Karpas-422 (cell line): ENCODE data around the gene RAI2. TPM values are rescaled to one million over a fixed set of nuclear protein-coding genes. Genes with fewer than 3 reads are reported as not detected.

Experiments used
- DNase-seq: peaks from one replicate; pipeline ENCODE4 v3.0.0-alpha.2; 2015
- H2AFZ ChIP-seq: fragments of 200-600 bp; sonication (generic); 2 replicates; pipeline ENCODE4 v1.6.1; 2014; ENCODE audit warnings: antibody characterized with exemption, low read length, mixed read lengths
- H3K27ac ChIP-seq: fragments of 200-600 bp; sonication (generic); 2 replicates; pipeline ENCODE4 v1.5.1; 2014; ENCODE audit warnings: mild to moderate bottlenecking, low read length, moderate library complexity
- H3K27me3 ChIP-seq: fragments of 200-600 bp; sonication (generic); 2 replicates; pipeline ENCODE4 v1.6.1; 2014; ENCODE audit warnings: low read length, mixed read lengths
- H3K36me3 ChIP-seq: fragments of 200-600 bp; sonication (generic); 2 replicates; pipeline ENCODE4 v1.6.1; 2014; ENCODE audit warnings: low read length, mixed read lengths; ENCODE audit not compliant: insufficient read depth
- H3K4me1 ChIP-seq: fragments of 200-600 bp; sonication (generic); 2 replicates; pipeline ENCODE4 v1.6.1; 2014; ENCODE audit warnings: mild to moderate bottlenecking, low read length, mixed read lengths
- H3K4me2 ChIP-seq: fragments of 200-600 bp; sonication (generic); 2 replicates; pipeline ENCODE4 v1.6.1; 2014; ENCODE audit warnings: low read length, low read depth, mild to moderate bottlenecking; ENCODE audit not compliant: poor library complexity, severe bottlenecking
- H3K4me3 ChIP-seq: fragments of 200-600 bp; sonication (generic); 2 replicates; pipeline ENCODE4 v1.5.1; 2014; ENCODE audit warnings: mild to moderate bottlenecking, antibody characterized with exemption, low read length, mixed read lengths
- H3K79me2 ChIP-seq: fragments of 200-600 bp; sonication (generic); 2 replicates; pipeline ENCODE4 v1.6.1; 2014; ENCODE audit warnings: mild to moderate bottlenecking, low read length, mixed read lengths
- H3K9ac ChIP-seq: fragments of 200-600 bp; sonication (generic); 2 replicates; pipeline ENCODE4 v1.6.0; 2014; ENCODE audit warnings: low read length
- H3K9me2 ChIP-seq: fragments of 200-600 bp; sonication (generic), shearing (Covaris generic); replicated peaks from 2 replicates; pipeline ENCODE4 v1.6.0; 2014; ENCODE audit warnings: mild to moderate bottlenecking, low read length, moderate library complexity; ENCODE audit not compliant: insufficient read depth
- H3K9me3 ChIP-seq: fragments of 300-700, 200-600 bp; sonication (generic); 2 replicates; pipeline ENCODE4 v1.6.1; 2014; ENCODE audit warnings: low read length, mixed read lengths
- H4K20me1 ChIP-seq: fragments of 200-600 bp; sonication (generic); 2 replicates; pipeline ENCODE4 v1.6.1; 2014; ENCODE audit warnings: mild to moderate bottlenecking, antibody characterized with exemption, low read length, low read depth; ENCODE audit not compliant: insufficient read depth
- total RNA-seq: library from RNA; depleted of rRNA; stranded (reverse); fragments of >200 nt; shearing (Covaris generic); gene quantifications from 2 replicates; pipeline ENCODE4 v1.2.3, GENCODE V29; 2014; ENCODE audit warnings: low replicate concordance

The RAI2 gene
- total RNA-seq, 1 experiment from 2014 or later, result not detected

- no peak overlapping the region for H2AFZ ChIP-seq
- H3K9me3 ChIP-seq, result no peaks in the 10 kb centered on the region
- H3K27ac ChIP-seq, result no peak overlapping the region
- no peaks in the 10 kb centered on the region for H3K9me2 ChIP-seq
- no peak overlapping the region for H3K4me2 ChIP-seq
- no peaks in the 10 kb centered on the region for H3K79me2 ChIP-seq
- H3K27me3 ChIP-seq, result no peaks in the 10 kb centered on the region
- H3K4me3 ChIP-seq, result no peak overlapping the region
- no peaks in the 10 kb centered on the region for H3K36me3 ChIP-seq
- H4K20me1 ChIP-seq, result no peaks in the 10 kb centered on the region
- H3K9ac ChIP-seq, result no peak overlapping the region
- no peak for DNase-seq
- H3K4me1 ChIP-seq, result no peaks in the 10 kb centered on the region
Observed at GRCh38 chrX:17809984-17810383, 51.1 kb downstream of the RAI2 start.

DNA sequence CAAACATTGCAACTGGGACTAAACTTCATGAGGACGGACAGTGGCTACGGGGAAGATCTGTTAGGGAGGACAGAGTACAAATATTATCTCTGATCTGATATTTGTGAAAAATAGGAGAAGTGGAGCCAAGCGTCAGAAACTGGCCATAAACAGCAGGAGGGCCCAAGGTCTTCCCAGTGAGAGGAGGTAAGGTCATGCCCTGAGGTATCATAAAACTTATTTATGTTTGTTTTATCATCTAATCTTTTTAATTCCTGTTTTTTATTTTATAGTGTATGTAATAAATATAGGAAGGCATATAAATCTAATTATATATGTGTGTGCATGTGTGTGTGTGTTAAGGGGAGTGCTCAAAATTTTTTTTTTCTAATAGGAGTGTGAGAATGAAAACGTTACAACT is 51.8 kb downstream of the RAI2 start:
- Histone ChIP-seq H3K27ac (no peak overlapping the region), H4K20me1 (no peaks in the 10 kb centered on the region), H3K36me3 (no peaks in the 10 kb centered on the region), H3K9me2 (no peaks in the 10 kb centered on the region), H3K4me3 (no peak overlapping the region), H3K9ac (no peak overlapping the region), H3K9me3 (no peaks in the 10 kb centered on the region), H3K4me2 (no peak overlapping the region), H2AFZ (no peak overlapping the region), H3K4me1 (no peaks in the 10 kb centered on the region), H3K79me2 (no peaks in the 10 kb centered on the region), H3K27me3 (no peaks in the 10 kb centered on the region)
- no peak for DNase-seq

- no peaks in the 10 kb centered on the region for H3K9me2 ChIP-seq
- H3K27ac ChIP-seq, result no peak overlapping the region
- H3K9ac ChIP-seq, result no peak overlapping the region
- no peaks in the 10 kb centered on the region for H3K4me1 ChIP-seq
- no peak overlapping the region for H3K4me2 ChIP-seq
- H3K4me3 ChIP-seq, result no peak overlapping the region
- H3K9me3 ChIP-seq, result no peaks in the 10 kb centered on the region
- H3K79me2 ChIP-seq, result no peaks in the 10 kb centered on the region
- H3K36me3 ChIP-seq, result no peaks in the 10 kb centered on the region
- no peaks in the 10 kb centered on the region for H4K20me1 ChIP-seq
- no peaks in the 10 kb centered on the region for H3K27me3 ChIP-seq
- DNase-seq, result no peak
- no peak overlapping the region for H2AFZ ChIP-seq
Observed at GRCh38 chrX:17805120-17805519, 56.0 kb downstream of the RAI2 start.

GRCh38 chrX:17803449-17803848 is 57.6 kb downstream of the RAI2 start:
- Histone ChIP-seq H3K27me3 (no peaks in the 10 kb centered on the region), H2AFZ (no peak overlapping the region), H3K79me2 (no peaks in the 10 kb centered on the region), H3K4me2 (no peak overlapping the region), H3K9ac (no peak overlapping the region), H4K20me1 (no peaks in the 10 kb centered on the region), H3K9me2 (no peaks in the 10 kb centered on the region), H3K9me3 (no peaks in the 10 kb centered on the region), H3K27ac (no peak overlapping the region), H3K4me1 (no peaks in the 10 kb centered on the region), H3K36me3 (no peaks in the 10 kb centered on the region), H3K4me3 (no peak overlapping the region)
- no peak for DNase-seq

DNA sequence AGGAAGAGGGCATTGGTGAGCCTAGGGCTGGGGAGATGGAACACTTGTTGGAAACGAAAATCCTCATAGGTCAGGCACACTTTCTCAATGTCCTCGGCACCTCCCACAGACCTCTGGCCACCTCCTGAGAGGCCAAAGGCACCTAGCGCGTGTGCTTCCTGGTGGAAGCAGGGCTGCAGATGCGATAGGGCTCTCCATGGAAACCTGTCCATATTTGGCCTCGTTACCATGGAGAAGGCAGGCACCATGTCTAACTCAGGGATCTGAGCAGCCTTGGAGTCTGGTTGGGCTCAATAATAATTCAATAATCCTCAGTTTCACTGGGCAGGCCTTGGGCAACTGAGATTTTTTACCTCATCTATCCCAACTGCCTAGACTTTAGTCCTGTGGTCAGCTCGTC is 58.3 kb downstream of the RAI2 start:
- no peak overlapping the region for H3K9ac ChIP-seq
- H3K79me2 ChIP-seq, result no peaks in the 10 kb centered on the region
- H3K4me1 ChIP-seq, result no peaks in the 10 kb centered on the region
- DNase-seq, result no peak
- no peaks in the 10 kb centered on the region for H3K9me3 ChIP-seq
- no peaks in the 10 kb centered on the region for H3K27me3 ChIP-seq
- H3K9me2 ChIP-seq, result no peaks in the 10 kb centered on the region
- no peak overlapping the region for H3K27ac ChIP-seq
- H2AFZ ChIP-seq, result no peak overlapping the region
- H4K20me1 ChIP-seq, result no peaks in the 10 kb centered on the region
- H3K4me3 ChIP-seq, result no peak overlapping the region
- no peaks in the 10 kb centered on the region for H3K36me3 ChIP-seq
- no peak overlapping the region for H3K4me2 ChIP-seq

DNA sequence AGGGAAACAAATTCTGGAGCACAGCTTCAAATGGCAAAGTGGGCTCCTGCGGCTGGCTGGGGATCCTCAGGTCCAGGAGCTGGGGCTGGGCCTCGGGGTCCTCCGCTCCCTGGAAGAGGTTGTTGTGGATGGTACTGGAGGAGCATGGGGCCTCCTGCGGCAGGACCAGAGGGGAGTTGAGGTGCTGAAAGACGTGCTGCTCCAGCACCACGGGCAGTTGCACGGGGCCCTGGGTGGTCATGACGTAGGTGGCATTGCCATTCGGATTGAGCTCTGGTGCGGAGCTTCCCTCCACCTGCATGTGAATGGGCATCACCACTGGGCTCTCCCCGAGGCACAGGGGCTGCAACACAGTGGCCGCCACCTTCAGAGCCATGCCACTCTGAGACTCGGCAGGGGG is 59.7 kb downstream of the RAI2 start:
- Histone ChIP-seq H3K79me2 (no peaks in the 10 kb centered on the region), H3K4me2 (no peak overlapping the region), H3K36me3 (no peaks in the 10 kb centered on the region), H3K9me2 (no peaks in the 10 kb centered on the region), H3K4me1 (no peaks in the 10 kb centered on the region), H3K9me3 (no peaks in the 10 kb centered on the region), H4K20me1 (no peaks in the 10 kb centered on the region), H3K9ac (no peak overlapping the region), H3K27ac (no peak overlapping the region), H3K27me3 (no peaks in the 10 kb centered on the region), H2AFZ (no peak overlapping the region), H3K4me3 (no peak overlapping the region)
- no peak for DNase-seq

DNA sequence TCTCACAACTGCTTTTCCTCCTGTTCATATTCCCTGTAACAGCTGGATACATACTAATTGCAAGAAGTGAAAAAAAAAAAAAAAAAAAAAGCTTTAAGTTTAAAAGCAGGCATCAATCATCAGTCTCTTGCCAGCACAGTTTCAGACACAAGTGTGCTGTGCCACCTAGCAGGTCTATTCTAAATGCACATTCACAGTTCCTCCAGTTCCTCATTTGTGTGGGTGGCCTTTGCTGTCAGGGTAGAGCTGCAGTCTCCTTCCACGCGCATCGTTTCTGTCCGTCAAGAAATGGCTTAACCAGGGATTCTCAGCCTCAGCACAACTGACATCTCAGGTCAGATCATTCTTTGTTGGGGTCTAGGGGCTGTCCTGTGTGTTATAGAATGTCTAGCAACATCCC is 62.2 kb downstream of the RAI2 start:
- Histone ChIP-seq H3K4me1 (no peaks in the 10 kb centered on the region), H3K79me2 (no peaks in the 10 kb centered on the region), H3K9me2 (no peaks in the 10 kb centered on the region), H3K27me3 (no peaks in the 10 kb centered on the region), H3K36me3 (no peaks in the 10 kb centered on the region), H3K4me2 (no peak overlapping the region), H3K4me3 (no peak overlapping the region), H3K9ac (no peak overlapping the region), H3K9me3 (no peaks in the 10 kb centered on the region), H4K20me1 (no peaks in the 10 kb centered on the region), H2AFZ (no peak overlapping the region), H3K27ac (no peak overlapping the region)
- DNase-seq, result no peak

- no peaks in the 10 kb centered on the region for H3K4me1 ChIP-seq
- no peaks in the 10 kb centered on the region for H3K79me2 ChIP-seq
- no peaks in the 10 kb centered on the region for H3K9me3 ChIP-seq
- no peaks in the 10 kb centered on the region for H3K36me3 ChIP-seq
- H3K9ac ChIP-seq, result no peak overlapping the region
- H3K9me2 ChIP-seq, result no peaks in the 10 kb centered on the region
- no peaks in the 10 kb centered on the region for H3K27me3 ChIP-seq
- H3K4me3 ChIP-seq, result no peak overlapping the region
- H3K27ac ChIP-seq, result no peak overlapping the region
- no peak for DNase-seq
- H2AFZ ChIP-seq, result no peak overlapping the region
- no peaks in the 10 kb centered on the region for H4K20me1 ChIP-seq
- H3K4me2 ChIP-seq, result no peak overlapping the region
Observed at GRCh38 chrX:17792826-17793225, 68.3 kb downstream of the RAI2 start.

GRCh38 chrX:17788956-17789562 is 72.0 kb downstream of the RAI2 start:
- H3K4me1 ChIP-seq, result no peaks in the 10 kb centered on the region
- no peak overlapping the region for H3K27ac ChIP-seq
- no peak overlapping the region for H3K4me2 ChIP-seq
- no peaks in the 10 kb centered on the region for H3K36me3 ChIP-seq
- no peaks in the 10 kb centered on the region for H3K9me2 ChIP-seq
- no peak for DNase-seq
- H4K20me1 ChIP-seq, result no peaks in the 10 kb centered on the region
- H3K4me3 ChIP-seq, result no peak overlapping the region
- H3K79me2 ChIP-seq, result no peaks in the 10 kb centered on the region
- H3K9ac ChIP-seq, result no peak overlapping the region
- no peaks in the 10 kb centered on the region for H3K27me3 ChIP-seq
- H2AFZ ChIP-seq, result no peak overlapping the region
- H3K9me3 ChIP-seq, result no peaks in the 10 kb centered on the region
